Jurkat, Clone E6-1 (cell line): Measurements from ENCODE around the gene CBFA2T3. TPM values are rescaled to one million over a fixed set of nuclear protein-coding genes. Genes with fewer than 3 reads are reported as not detected.
"Not testable (repeated sequence)": the region's sequence is repeated elsewhere in the genome, so short reads cannot be mapped to it uniquely, and the experiment has no call there.

ENCODE experiments used
- DNase-seq: peaks from one replicate; pipeline ENCODE4 v3.0.0-alpha.2; 2011; ENCODE audit warnings: low read depth, low spot score
- H3K4me3 ChIP-seq: 2 replicates; pipeline ENCODE4 v1.5.1; 2011; ENCODE audit warnings: mild to moderate bottlenecking, low read length, control low read depth, moderate library complexity
- polyA plus RNA-seq: library from polyadenylated mRNA; unstranded; fragments of >200 nt; gene quantifications from one replicate; pipeline ENCODE4 v1.2.1, GENCODE V29; 2012; ENCODE audit warnings: missing spikeins; ENCODE audit not compliant: insufficient read length, insufficient read depth

The CBFA2T3 gene
- 33.8 TPM for polyA plus RNA-seq

DNA sequence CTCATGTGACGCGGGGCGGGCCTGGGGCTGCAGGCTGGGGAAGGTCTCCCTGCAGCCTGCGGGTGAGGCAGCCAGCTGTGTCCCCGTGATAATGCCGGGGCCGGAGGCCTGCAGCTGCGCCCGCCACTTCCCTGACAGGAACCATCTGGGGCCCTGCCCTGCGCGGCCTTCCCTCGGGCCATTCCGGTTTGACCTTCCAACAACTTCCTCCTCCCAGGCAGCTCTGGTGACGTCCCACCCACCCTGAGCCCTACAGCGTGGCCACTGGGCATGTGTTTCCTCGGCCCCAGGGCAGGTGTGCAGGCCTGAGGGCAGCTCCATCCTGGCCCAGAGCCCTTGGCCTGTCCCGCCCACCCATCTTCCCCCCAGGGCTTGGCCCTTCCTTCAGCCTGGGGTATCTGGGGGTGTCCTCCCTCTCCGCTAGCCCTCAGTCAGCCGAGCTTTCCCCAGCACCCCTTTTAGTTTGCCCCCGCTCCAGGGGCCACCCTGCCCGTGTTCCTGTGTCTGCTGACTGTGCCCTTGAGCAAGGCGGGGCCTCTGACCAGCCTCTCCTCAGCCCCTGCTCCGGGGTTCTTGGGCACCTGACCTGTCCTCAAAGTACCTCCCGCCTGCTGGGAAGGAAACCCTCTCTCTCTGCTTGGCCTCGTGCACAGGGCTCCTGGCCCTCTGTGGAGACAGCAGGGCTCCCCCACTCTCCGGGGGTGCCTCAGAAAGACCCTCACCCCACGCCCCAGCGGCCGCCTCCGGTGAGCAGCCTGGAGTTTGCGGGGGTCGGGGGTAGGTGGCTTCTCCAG is at the start of gene CBFA2T3:
Gene CBFA2T3 (minus strand): TSS at position 190 of the 794 bp plus-strand sequence. CDS start 400 bp downstream, outside the sequence.
- DNase-seq = no peak

DNA sequence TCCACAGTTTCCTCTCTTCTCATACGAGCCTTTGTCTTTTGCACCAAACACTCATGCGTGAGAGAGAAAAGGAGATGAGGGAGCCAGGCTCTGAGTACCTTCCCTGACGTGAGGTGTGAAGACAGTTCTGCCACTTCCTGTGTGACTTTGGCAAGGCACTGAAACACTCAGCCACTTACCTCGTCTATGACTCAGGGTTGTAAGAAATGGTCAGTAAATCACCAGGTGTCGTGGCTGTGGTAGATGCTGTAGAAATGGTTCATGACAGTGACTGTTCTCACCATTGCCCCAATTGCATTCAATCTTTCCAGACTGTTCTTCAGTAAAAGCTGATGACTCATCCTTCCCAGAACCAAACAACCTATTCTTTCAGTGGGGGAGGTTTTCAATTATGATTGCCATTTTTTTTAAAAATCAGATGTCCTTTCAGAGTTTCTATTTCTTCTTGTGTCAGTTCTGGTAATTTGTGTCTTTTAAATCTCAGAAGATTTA is 49.2 kb upstream of the CBFA2T3 start:
- no peak overlapping the region for H3K4me3 ChIP-seq
- peak; percentile 87 for DNase-seq

More for the DNA sequence above, at the start of gene CBFA2T3:
- H3K4me3 ChIP-seq = no peak within 1 kb of the TSS

DNA sequence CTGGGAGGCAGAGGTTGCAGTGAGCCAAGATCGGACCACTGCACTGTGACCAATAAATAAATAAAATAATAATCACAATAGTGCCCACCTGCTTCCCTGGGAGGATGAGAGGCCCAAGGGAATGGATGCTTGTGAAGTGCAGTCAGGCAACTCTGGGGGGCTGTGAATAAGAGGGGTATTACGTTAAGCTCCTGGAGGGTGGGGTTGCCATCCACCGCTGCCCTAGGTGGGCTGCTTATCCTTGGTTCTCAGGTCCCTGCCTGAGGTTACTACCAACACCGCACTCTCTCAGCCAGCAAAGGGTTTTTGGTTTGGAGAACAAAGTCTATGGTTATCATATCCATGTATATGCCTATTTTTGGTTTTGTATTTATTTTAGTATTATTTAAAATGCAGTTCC is 48.6 kb upstream of the CBFA2T3 start:
- no peak for DNase-seq
- H3K4me3 ChIP-seq = no peak overlapping the region

DNA sequence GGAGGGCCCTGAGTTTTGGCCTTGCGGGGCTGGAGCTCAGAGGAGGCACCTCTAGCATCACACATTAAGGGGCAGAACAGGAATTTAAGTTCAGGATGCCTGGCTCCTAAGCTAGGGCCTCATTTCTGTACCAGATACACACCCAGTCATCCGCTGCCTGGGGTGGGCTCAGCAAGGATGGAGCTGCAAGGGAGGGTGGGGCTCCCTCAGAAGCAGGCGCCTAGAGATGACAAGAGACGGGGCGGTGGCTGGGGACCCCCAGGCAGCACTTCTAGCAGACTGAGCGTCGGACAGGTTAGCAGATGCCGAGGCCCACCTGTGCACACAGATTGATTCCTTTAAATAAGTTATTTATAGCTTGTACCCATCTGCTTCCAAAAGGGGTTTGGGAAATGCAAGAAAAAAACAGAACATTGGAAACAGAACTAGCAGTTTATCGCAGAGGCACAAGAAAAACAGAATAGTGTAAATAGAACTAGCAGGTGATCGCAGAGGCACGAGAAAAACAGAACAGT is 47.6 kb upstream of the CBFA2T3 start:
- DNase-seq = no peak
- H3K4me3 ChIP-seq = no peak overlapping the region

DNA sequence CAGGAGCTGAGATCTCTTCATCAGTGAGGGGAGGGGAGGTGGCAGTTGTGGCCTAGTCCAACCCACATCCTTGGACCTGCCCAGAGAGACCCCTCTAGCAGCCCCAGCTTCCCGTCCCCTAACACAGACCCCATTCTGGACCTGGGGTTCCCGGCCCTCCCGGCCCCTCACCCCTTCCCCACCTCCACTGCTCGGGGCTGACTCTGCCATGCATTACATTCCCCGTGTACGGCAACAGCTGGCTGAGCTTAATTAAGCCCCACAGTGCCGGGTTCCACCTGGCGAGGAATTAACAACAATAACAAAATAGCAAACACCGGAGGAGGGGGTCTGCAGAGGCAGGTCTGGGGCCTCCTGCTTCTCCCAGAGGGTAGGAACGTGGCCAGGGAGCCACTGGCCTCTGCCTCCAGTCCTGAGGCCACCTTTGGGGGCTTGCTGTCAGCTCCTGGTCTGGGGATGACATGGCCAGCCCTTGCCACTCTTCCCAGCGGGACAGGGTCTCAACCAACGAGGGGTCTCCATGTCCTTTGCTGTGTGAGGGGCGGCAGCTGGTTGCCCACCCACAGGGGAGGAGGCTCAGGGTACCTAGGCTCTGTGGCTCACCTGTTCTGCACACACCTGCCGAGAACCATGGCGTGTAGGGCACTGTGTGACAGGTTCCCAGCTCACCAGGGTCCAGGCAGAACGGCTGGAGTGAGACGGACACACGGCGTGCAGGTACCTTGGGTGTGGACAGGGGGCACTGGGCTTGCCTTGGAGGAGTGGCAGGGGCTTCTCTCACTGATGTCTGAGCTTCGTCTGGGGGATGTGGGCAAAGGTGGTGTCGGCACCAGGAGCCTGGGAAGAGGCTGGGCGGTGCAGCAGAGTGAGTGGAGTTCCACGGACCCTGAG is 46.9 kb upstream of the CBFA2T3 start:
- DNase-seq = no peak

DNA sequence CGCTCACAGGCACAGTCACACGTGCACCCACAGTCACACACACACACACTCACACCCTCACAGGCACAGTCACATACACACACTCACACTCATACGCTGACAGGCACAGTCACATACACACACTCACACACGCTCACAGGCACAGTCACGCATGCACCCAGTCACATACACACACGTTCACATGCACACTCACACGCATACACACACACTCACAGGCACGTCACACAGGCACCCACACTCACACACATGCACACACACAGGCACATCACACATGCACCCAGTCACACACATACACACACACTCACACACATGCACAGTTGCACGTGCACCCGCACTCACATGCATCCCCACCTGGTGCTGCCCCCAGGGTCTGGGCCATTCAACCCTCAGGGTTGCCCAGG is 46.1 kb upstream of the CBFA2T3 start:
- no peak overlapping the region for H3K4me3 ChIP-seq
- no peak for DNase-seq

More for the DNA sequence above, 46.9 kb upstream of the CBFA2T3 start:
- no peak overlapping the region for H3K4me3 ChIP-seq

DNA sequence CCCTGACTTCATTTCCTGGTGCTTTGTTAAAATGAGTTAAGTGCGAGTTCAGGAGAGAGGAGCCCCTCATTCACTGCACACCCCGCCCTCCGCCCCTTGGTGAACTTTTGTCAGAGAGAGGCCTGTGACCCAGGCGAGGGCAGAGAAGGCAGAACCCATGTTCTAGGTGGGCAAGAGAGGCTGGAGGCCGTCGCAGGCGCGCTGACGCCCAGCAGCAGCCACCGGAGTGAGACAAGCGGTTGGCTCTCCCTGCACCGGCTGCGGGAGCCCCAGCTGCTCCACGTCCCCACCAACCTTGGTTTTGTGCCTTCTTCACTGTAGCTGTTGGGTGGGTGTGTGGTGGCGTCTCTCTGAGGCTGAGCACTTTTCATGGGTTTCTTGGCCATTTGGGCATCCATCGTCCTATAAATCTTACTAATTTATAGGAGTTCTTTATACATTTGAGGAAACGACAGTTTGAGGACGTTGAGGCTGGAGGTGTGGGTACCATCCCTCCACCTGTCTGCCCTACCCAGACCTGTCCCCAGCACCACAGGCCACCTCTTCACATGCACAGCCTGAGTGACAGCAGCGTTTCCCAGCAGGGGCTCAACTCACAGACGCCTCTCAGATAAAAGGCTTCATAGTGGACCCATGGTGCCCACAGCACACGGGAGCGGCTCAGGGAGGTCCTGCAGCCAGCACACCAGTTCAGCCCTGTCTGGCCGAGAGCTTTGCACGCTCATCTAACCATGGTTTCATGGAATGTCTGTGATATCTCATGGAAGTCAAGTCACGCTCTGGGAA is 45.2 kb upstream of the CBFA2T3 start:
- no peak for DNase-seq
- H3K4me3 ChIP-seq = no peak overlapping the region

DNA sequence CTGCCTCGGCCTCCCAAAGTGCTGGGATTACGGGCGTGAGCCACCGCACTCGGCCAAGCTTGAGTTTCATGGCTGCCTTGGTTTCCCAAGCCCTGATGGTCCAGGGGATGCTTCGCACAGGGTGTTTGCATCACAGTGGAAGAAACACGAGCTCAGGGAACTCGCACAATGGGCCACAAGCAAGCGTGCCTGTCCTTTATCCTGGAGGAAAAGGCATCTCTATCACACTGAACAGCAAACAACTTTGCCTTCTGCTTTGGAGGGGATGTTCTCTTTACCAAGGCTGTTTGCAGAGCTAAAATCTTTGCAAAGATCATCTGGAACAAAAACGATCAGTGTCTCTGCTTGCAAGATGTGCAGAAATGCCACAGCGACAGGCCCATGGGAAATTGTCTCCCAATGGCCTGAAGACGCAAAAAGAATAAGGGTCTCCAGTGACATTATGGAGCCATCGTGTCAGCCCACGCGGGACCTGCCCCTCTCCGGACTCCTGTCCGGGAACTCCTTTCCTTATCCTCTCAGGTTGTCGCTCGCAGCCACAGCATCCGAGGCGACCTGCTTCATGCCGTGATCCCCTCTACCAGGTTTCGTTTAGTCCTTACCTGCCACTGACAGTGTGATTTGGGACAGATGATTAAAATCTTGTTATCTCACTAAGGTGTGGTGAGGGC is 44.1 kb upstream of the CBFA2T3 start:
- DNase-seq = no peak
- H3K4me3 ChIP-seq = no peak overlapping the region

DNA sequence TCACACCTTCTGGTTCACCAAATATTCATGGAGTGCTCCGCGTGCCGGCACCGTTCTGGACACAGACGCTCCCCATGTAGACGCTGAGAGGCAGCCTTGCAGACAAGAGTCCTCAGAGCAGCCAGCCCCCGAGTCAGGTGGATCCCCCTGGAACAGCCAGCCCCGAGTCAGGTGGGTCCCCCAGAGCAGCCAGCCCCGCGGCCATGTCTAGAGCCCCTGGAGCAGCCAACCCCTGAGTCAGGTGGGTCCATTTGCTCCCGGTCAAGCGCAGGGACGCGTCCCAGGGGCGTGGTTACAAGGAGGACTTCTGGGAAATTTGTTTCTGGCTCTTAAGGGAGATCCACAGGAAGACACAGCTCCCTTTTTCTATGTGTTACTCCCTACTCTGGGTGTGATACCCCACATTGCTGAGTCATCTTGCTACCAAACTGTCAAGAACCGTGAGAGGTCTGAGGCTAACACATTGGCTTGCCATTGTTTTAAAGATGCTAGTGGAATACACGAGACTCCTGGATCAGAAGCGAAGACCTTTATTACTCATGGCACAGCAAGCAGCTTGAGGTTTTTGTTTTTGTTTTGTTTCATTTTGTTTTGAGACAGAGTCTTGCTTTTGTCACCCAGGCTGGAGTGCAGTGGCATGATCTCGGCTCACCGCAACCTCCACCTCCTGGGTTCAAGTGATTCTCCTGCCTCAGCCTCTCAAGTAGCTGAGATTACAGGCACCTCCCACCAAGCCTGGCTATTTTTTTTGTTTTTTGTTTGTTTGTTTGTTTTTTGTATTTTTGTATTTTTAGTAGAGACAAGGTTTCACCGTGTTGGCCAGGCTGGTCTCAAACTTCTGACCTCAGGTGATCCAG is 43.3 kb upstream of the CBFA2T3 start:
- H3K4me3 ChIP-seq = no peak overlapping the region
- peak; percentile 40 for DNase-seq

DNA sequence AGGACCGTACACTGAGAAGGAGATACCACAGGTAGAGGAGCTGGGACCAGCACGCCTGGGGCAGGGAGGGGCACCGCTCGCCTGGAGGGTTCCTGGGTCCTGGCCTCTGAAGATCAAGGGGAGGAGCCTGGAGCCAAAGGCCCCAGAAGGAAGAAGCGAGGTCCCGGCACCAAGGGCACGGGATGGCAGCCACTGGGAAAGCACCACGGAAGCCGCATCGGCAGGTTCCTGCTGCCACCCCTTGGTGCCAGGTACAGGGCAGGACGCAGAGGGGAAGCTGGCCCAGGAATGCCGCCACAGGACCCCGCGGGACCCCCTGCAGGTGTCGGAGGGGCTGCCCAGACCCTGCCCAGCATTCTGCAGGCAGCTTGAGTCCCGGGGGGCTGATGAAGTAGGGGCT is 42.5 kb upstream of the CBFA2T3 start:
- no peak for DNase-seq
- no peak overlapping the region for H3K4me3 ChIP-seq

DNA sequence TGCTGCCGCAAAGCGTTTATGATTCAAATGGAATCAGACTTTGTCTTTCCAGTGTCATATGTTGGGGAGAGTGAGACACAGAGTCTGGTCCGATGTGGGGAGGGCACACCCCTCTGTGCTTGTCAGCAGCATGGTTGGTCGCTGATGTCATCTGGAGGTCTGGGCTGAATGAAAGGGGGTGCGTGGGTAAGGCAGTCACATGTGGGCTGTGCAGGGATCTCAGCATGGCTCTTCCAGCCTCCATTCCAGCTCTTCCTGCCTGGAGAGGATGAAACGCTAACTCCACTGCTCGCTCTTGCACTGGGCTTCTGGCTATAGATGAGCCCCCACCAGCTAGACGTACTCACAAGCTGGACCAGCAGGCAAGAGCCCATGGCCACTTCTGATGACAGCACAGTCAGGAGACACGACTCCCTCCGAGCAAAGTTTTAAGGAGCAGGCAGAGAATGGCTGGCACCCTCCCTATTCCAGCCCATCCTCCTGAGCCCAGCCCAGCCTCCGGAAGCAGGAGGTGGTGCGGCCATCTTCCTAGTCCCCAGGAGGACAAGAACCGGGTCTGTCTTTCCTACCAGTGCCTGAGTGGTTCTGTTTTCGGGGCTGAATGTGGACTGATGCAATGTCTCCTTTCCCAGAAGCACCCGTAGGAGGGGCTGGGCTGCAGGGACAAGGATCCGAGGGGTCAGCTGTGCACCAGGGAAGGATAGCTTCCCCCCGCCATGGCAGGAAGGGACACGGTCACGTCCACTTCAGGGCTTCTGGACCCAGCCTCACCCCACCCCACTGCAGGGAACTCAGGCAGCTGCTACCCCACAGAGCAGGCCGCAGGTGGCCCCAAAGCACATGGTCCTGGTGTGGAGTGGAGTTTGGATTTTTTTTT is 41.5 kb upstream of the CBFA2T3 start:
- H3K4me3 ChIP-seq = no peak overlapping the region
- DNase-seq = no peak

DNA sequence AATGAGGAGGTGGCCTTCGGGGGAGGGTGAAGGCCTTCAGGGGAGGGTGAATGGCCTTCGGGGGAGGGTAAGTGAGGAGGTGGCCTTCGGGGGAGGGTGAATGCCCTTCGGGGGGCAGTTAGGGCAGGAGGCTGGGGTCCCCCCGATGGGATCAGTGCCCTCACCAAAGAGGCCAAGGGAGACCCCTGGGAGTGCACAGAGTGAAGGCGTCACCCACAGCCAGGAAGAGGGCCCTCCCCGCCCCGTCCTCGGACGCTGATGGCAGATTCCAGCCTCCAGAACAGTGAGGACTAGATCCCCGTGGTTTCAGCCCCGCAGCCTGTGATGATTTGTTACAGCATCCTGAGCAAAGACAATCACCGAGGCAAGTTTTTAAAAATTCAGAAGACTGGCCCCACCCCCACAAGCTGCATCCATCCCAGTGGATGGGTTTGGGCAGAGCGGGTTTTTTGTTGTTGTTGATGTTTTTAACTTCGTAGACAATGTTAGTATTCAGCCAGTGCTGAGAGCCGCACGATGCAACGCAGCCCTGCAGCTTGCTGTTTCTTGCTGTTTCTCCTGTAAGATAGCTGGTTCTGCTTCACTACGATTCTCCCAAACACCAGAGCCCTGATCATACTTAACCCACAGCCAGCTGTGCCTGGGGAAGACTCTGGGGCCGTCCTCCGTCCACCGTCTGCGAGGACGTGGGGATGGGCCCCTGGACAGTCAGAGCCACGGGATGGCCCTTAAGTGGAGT is 40.7 kb upstream of the CBFA2T3 start:
- H3K4me3 ChIP-seq = no peak overlapping the region
- DNase-seq = no peak

DNA sequence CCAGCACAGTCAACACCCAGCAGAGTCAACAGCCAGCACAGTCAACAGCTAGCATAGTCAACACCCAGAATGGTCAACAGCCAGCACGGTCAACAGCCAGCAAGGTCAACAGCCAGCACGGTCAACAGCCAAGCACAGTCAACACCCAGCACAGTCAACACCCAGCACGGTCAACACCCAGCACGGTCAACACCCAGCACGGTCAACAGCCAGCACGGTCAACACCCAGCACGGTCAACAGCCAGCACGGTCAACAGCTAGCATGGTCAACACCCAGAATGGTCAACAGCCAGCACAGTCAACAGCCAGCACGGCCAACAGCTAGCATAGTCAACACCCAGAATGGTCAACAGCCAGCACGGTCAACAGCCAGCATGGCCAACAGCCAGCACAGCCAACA is 39.6 kb upstream of the CBFA2T3 start:
- not testable (repeated sequence) for DNase-seq, H3K4me3 ChIP-seq

DNA sequence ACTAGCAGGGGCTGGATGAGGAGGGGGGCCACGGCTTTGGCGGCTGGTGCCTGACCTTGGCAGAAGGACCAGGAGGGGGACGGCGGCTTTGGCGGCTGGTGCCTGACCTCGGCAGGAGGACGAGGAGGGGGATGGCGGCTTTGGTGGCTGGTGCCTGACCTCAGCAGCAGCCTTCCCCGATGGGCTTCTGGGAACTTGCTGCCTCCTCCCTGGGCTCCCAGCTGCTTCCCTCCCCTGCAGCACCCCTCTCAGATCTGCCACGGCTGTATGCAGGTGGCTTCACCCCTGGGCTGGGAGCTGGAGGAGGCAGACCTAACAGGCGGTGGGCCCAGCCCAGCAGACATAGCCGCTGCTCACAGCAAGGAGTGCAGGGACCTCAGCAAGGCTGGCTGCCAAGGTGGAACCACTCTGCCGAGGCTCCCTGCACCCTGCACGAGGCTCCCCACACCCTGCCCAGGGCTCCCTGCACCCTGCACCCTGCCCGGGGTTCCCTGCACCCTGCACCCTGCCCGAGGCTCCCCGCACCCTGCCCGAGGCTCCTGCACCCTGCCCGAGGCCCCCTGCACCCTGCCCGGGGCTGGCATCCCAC is 38.4 kb upstream of the CBFA2T3 start:
- DNase-seq = no peak
- no peak overlapping the region for H3K4me3 ChIP-seq

DNA sequence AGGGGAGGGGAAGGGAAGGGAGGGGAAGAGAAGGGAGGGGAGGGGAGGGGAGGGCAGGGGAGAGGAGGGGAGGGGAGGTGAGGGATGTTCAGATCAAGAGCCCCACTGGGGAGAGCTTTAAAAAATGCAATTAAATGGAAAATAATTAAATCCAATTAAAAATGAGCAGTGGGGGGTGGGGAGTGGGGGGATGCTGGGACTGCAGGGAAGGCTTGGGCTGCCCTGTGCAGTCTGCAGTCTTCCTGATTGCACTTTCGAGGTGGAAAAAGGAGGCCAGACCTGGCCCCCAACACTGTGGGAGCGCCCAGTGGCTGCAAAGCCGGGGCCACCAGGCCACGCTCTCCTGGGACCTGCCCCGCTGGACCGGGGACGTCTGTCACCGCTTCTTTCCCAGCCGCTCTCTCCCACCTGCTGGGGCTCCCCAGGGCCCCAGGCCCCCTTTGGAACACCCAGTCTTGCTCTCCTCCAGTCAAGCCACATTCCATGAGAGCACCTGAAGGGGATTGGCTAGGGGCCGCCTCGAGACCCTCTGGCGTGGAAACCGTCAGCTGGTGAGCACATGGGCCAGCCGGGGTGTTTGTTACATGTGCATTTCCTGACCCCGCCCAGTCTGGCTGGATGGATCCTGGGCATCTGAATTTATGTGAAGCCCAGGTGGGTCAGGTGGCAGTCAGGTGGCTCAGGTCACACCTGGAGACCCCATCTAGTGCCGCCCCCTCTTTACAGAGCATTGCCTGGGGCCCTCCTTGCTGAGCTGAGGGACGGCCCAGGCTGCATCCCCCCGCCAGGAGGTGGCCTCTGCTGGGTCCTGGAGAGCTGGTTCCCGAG is 37.6 kb upstream of the CBFA2T3 start:
- H3K4me3 ChIP-seq = no peak overlapping the region
- DNase-seq = no peak
